ENCODE data around the gene PARD3. TPM values are rescaled to one million over a fixed set of nuclear protein-coding genes. Genes with fewer than 3 reads are reported as not detected.

The PARD3 gene
- total RNA-seq, 4 donors from 2014 or later: 115 to 226 (median 141) TPM

DNA sequence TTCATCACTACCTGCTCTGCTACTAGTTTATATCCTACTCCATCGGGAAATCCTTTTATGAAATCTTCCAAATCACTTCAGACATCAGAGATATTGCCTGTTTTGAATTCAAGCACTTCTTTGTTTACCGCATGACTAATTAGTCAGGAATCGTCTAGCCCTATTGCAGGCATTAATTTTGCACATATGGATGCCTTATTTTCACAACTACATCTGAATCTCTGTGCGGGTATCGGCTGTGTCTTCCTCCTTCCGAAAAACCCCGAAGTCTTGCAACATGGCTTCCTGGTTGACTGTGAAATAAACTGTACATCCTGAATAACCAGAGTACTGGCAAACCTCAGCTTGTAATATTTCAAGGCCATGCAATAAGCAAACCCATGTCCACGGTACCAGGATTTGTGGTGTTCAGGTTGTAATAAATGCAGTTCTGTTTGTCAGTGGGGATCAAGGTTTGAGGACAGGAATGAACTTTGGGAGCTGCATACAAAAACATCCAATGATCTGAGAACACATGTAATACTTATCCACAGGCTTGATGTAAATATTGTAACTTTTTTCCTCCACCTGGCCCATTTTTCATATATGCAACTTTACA is 642.1 kb downstream of the PARD3 start:
- Histone ChIP-seq H3K36me3 (no peaks in the 10 kb centered on the region), H3K9me3 (no peaks in the 10 kb centered on the region), H3K27me3 (no peaks in the 10 kb centered on the region), H3K27ac (no peak overlapping the region), H3K4me3 (no peak overlapping the region), H3K4me1 (peaks cover 19% of the 10 kb centered on the region)
- TF ChIP-seq, protein P1, sequence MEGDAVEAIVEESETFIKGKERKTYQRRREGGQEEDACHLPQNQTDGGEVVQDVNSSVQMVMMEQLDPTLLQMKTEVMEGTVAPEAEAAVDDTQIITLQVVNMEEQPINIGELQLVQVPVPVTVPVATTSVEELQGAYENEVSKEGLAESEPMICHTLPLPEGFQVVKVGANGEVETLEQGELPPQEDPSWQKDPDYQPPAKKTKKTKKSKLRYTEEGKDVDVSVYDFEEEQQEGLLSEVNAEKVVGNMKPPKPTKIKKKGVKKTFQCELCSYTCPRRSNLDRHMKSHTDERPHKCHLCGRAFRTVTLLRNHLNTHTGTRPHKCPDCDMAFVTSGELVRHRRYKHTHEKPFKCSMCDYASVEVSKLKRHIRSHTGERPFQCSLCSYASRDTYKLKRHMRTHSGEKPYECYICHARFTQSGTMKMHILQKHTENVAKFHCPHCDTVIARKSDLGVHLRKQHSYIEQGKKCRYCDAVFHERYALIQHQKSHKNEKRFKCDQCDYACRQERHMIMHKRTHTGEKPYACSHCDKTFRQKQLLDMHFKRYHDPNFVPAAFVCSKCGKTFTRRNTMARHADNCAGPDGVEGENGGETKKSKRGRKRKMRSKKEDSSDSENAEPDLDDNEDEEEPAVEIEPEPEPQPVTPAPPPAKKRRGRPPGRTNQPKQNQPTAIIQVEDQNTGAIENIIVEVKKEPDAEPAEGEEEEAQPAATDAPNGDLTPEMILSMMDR (IDR thresholded peaks at IDR 0.05): no peak
- no peak for TF ChIP-seq EP300 (IDR thresholded peaks at IDR 0.05)
- TF ChIP-seq POLR2A (IDR thresholded peaks at IDR 0.05): no peak
- no peak for TF ChIP-seq POLR2AphosphoS5 (IDR thresholded peaks at IDR 0.05)
- DNase-seq (ENCODE audit: low spot score in 2 of 2): no peak
- WGBS: 64% methylated on average over 8 of the region's 8 CpGs

DNA sequence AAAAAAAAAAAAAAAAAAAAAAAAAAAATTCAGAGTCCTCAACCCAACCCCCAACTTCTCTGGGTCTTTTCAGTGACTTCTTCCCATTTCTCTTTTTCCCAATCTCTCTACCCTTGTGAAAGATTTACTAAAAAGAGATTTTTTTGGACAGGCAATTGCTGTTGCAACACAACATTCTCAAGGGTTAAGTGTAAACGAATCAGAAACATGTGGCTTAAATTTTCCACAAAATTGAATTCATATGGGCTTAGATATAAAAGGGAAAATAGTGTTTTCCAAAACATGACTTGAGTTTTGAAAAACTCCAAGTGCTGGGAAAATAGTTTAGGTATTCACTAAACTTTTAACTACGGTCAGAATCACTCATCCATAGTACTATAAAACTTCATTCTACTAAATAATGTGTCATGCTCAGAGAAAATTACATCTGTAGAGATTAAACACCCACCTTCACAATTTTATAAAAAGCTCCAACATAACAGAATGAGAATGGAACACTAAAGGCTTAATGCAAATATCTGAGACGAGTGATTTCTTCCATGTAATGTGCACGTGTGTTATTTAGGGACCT is 643.1 kb downstream of the PARD3 start:
- TF ChIP-seq POLR2AphosphoS5 (IDR thresholded peaks at IDR 0.05): no peak
- TF ChIP-seq POLR2A (IDR thresholded peaks at IDR 0.05): no peak
- TF ChIP-seq, protein P1 (IDR thresholded peaks at IDR 0.05): no peak
- TF ChIP-seq EP300 (IDR thresholded peaks at IDR 0.05): no peak
- DNase-seq (ENCODE audit: low spot score in 2 of 2): no peak
- Histone ChIP-seq H3K36me3 (no peaks in the 10 kb centered on the region), H3K27me3 (no peaks in the 10 kb centered on the region), H3K27ac (no peak overlapping the region), H3K9me3 (no peaks in the 10 kb centered on the region), H3K4me1 (peaks cover 20% of the 10 kb centered on the region), H3K4me3 (no peak overlapping the region)
- 51% methylated on average over 4 of the region's 4 CpGs for WGBS

DNA sequence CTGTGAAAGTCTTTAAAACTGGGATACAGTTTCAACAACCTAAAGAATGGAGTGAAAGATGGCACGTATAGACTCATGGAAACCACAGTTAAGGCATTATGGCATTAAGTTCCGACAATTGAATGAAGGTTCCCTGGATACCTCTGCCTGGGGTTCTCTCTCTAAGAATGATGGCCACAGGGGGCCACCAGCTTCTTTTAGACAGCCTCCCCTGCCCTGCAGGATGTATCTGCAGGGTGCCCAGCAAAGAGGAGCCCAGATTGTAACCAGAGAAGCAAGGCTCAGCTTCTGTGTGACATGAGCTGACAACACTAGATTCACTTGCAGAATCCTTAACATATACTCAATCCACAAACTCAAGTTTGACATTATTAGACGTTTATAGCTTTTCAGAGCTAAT is 645.4 kb downstream of the PARD3 start:
- TF ChIP-seq EP300 (IDR thresholded peaks at IDR 0.05) (no peak), POLR2A (IDR thresholded peaks at IDR 0.05) (no peak), POLR2AphosphoS5 (IDR thresholded peaks at IDR 0.05) (no peak)
- TF ChIP-seq, protein P1 (IDR thresholded peaks at IDR 0.05): no peak
- no peaks in the 10 kb centered on the region for H3K36me3 ChIP-seq
- H3K27me3 ChIP-seq: no peaks in the 10 kb centered on the region
- no peak for DNase-seq (ENCODE audit: low spot score in 2 of 2)
- H3K4me3 ChIP-seq: no peak overlapping the region
- 71% methylated on average over 3 of the region's 3 CpGs for WGBS
- no peaks in the 10 kb centered on the region for H3K9me3 ChIP-seq
- H3K4me1 ChIP-seq: peaks cover 20% of the 10 kb centered on the region
- H3K27ac ChIP-seq: no peak overlapping the region

DNA sequence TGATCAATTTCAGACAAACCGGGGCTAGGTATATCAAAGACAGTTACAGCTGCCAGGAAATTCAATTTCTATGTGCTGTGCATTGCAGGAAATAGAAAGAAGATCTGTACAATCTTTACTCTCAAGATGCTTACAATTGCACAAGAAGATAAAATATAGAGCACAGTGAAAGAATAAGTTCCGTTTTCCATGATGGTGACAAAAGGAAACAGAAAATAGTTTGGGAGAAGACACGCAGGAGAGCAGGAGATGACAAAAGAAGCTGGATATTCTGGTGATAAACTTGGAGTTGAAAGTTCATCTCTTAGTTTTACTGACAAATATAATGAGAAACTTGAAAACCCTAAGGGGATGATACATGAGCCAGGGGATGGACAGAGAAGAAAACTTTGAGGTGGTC is 646.0 kb downstream of the PARD3 start:
- TF ChIP-seq, protein P1 (IDR thresholded peaks at IDR 0.05): no peak
- TF ChIP-seq EP300 (IDR thresholded peaks at IDR 0.05) (no peak), POLR2AphosphoS5 (IDR thresholded peaks at IDR 0.05) (no peak), POLR2A (IDR thresholded peaks at IDR 0.05) (no peak)
- Histone ChIP-seq H3K27me3 (no peaks in the 10 kb centered on the region), H3K27ac (no peak overlapping the region), H3K36me3 (no peaks in the 10 kb centered on the region), H3K4me3 (no peak overlapping the region), H3K9me3 (no peaks in the 10 kb centered on the region), H3K4me1 (peaks cover 20% of the 10 kb centered on the region)
- WGBS: 50% methylated on average over 3 of the region's 3 CpGs
- no peak for DNase-seq (ENCODE audit: low spot score in 2 of 2)

DNA sequence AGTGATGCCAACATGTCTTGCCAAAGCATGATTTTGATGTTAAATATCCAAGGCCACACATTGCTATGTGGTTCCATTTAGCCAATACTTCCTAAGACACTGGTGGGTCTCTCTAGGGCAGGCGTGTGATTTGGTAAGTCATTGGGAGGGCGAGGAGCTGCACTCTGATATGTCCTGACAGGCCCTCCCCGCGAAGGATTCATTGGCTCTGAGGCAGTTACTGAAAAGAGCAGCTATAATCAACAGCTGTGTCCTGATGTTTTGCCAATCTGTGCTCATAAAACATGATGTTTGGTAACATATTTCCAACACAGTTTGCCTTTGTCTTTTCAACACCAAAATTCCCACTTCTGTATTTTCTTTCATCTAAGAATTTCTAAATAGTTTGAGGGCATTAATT is 646.7 kb downstream of the PARD3 start:
- H3K27ac ChIP-seq: no peak overlapping the region
- WGBS: 25% methylated on average over 4 of the region's 4 CpGs
- H3K9me3 ChIP-seq: no peaks in the 10 kb centered on the region
- H3K36me3 ChIP-seq: no peaks in the 10 kb centered on the region
- H3K4me3 ChIP-seq: no peak overlapping the region
- peaks cover 20% of the 10 kb centered on the region for H3K4me1 ChIP-seq
- H3K27me3 ChIP-seq: no peaks in the 10 kb centered on the region
- TF ChIP-seq EP300 (IDR thresholded peaks at IDR 0.05): no peak
- TF ChIP-seq POLR2A (IDR thresholded peaks at IDR 0.05): no peak
- TF ChIP-seq, protein P1 (IDR thresholded peaks at IDR 0.05): no peak
- no peak for TF ChIP-seq POLR2AphosphoS5 (IDR thresholded peaks at IDR 0.05)
- DNase-seq (ENCODE audit: low spot score in 2 of 2): no peak
